Progenitor cell of endocrine pancreas (in vitro differentiated cells): ENCODE measurements around the gene FOXK1. TPM values are rescaled to one million over a fixed set of nuclear protein-coding genes. Genes with fewer than 3 reads are reported as not detected.

ENCODE experiments used
- DNase-seq: peaks from one replicate; pipeline ENCODE4 v3.0.0; 2021; ENCODE audit warnings: low spot score; ENCODE audit not compliant: unreplicated experiment
- H3K27ac Mint-ChIP-seq: 2 replicates; pipeline ENCODE4 v1.8.0; 2021; ENCODE audit warnings: mild to moderate bottlenecking, moderate library complexity, mixed read lengths
- H3K27me3 Mint-ChIP-seq: 2 replicates; pipeline ENCODE4 v1.8.0; 2021; ENCODE audit warnings: mixed read lengths
- H3K36me3 Mint-ChIP-seq: 2 replicates; pipeline ENCODE4 v1.8.0; 2022; ENCODE audit warnings: mixed read lengths; ENCODE audit not compliant: insufficient read depth
- H3K4me1 Mint-ChIP-seq: 2 replicates; pipeline ENCODE4 v1.8.0; 2021; ENCODE audit warnings: low read depth, mixed read lengths
- H3K4me3 Mint-ChIP-seq: 2 replicates; pipeline ENCODE4 v1.8.0; 2021; ENCODE audit warnings: low read depth, mild to moderate bottlenecking, moderate library complexity, mixed read lengths
- H3K9me3 Mint-ChIP-seq: 2 replicates; pipeline ENCODE4 v1.8.0; 2021; ENCODE audit warnings: low read depth, mixed read lengths
- total RNA-seq: library from RNA; stranded (reverse); gene quantifications from 2 replicates; pipeline ENCODE4 v1.2.1, GENCODE V29; 2021
- TF ChIP-seq, protein P1 (sequence below): fragments of 200-600 bp; sonication (generic); IDR thresholded peaks from one replicate; pipeline ENCODE4 v1.5.0; 2021; ENCODE audit warnings: antibody characterized with exemption, mild to moderate bottlenecking; ENCODE audit not compliant: unreplicated experiment

The FOXK1 gene
- total RNA-seq, 1 donor from 2014 or later = 47.6 TPM

GRCh38 chr7:4783762-4784351 is 101.8 kb downstream of the FOXK1 start:
- Mint-ChIP-seq H3K36me3 (no peaks in the 10 kb centered on the region), H3K4me1 (no peaks in the 10 kb centered on the region), H3K4me3 (no peak overlapping the region), H3K27me3 (no peaks in the 10 kb centered on the region), H3K9me3 (no peaks in the 10 kb centered on the region), H3K27ac (no peak overlapping the region)
- TF ChIP-seq, protein P1, sequence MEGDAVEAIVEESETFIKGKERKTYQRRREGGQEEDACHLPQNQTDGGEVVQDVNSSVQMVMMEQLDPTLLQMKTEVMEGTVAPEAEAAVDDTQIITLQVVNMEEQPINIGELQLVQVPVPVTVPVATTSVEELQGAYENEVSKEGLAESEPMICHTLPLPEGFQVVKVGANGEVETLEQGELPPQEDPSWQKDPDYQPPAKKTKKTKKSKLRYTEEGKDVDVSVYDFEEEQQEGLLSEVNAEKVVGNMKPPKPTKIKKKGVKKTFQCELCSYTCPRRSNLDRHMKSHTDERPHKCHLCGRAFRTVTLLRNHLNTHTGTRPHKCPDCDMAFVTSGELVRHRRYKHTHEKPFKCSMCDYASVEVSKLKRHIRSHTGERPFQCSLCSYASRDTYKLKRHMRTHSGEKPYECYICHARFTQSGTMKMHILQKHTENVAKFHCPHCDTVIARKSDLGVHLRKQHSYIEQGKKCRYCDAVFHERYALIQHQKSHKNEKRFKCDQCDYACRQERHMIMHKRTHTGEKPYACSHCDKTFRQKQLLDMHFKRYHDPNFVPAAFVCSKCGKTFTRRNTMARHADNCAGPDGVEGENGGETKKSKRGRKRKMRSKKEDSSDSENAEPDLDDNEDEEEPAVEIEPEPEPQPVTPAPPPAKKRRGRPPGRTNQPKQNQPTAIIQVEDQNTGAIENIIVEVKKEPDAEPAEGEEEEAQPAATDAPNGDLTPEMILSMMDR = no peak
- no peak for DNase-seq

DNA sequence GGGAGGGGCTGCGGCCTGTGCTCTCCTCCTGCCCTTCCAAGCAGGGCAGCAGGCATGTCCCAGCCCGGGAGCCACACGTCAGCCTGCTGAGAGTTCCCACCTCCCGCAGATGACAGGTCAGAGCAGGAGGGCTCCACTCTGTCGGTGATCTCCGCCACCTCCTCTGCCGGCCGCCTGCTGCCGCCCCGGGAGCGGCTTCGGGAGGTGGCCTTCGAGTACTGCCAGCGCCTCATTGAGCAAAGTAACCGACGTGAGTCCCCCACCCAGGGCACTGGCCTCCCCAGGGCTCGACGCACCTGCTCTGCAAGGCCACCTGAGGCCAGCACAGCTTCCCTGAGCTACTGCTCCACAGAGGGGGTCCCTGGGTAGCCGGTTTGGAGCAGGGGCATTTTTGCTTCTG is 102.7 kb downstream of the FOXK1 start:
- TF ChIP-seq, protein P1 = no peak
- Mint-ChIP-seq H3K36me3 (no peaks in the 10 kb centered on the region), H3K4me3 (no peak overlapping the region), H3K4me1 (no peaks in the 10 kb centered on the region), H3K27me3 (no peaks in the 10 kb centered on the region), H3K9me3 (no peaks in the 10 kb centered on the region), H3K27ac (no peak overlapping the region)
- DNase-seq = no peak

DNA sequence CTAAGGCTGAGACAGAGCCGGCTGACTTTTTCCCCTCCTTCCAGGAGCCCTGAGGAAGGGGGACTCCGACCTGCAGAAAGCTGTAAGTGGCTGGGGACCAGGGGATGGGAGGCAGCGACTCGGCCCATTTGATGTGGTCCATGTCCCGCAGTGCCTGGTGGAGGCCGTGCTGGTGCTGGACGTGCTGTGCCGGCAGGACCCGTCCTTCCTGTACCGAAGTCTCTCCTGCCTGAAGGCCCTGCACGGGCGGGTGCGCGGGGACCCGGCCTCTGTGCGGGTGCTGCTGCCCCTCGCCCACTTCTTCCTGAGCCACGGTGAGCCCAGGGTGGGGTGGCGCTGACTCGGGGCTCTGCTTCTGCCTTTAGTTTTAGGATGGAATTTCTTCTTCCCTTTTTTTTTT is 103.3 kb downstream of the FOXK1 start:
- Mint-ChIP-seq H3K27ac (no peak overlapping the region), H3K4me1 (no peaks in the 10 kb centered on the region), H3K27me3 (no peaks in the 10 kb centered on the region), H3K9me3 (no peaks in the 10 kb centered on the region), H3K4me3 (no peak overlapping the region), H3K36me3 (no peaks in the 10 kb centered on the region)
- DNase-seq = no peak
- TF ChIP-seq, protein P1 = no peak

- DNase-seq = no peak
- Mint-ChIP-seq H3K4me1 (no peaks in the 10 kb centered on the region), H3K36me3 (peaks cover 2% of the 10 kb centered on the region), H3K27me3 (no peaks in the 10 kb centered on the region), H3K9me3 (no peaks in the 10 kb centered on the region), H3K4me3 (no peak overlapping the region), H3K27ac (no peak overlapping the region)
- TF ChIP-seq, protein P1 = no peak
These were observed 103.9 kb downstream of the FOXK1 start for GRCh38 chr7:4786015-4786414.

GRCh38 chr7:4787541-4787940 is 105.4 kb downstream of the FOXK1 start:
- no peak for DNase-seq
- Mint-ChIP-seq H3K4me3 (no peak overlapping the region), H3K36me3 (peaks cover 6% of the 10 kb centered on the region), H3K9me3 (no peaks in the 10 kb centered on the region), H3K4me1 (no peaks in the 10 kb centered on the region), H3K27me3 (no peaks in the 10 kb centered on the region), H3K27ac (no peak overlapping the region)
- TF ChIP-seq, protein P1 = no peak
